ENCODE measurements around the gene CIAO3.
"Not testable (repeated sequence)": the region's sequence is repeated elsewhere in the genome, so short reads cannot be mapped to it uniquely, and the experiment has no call there.

The CIAO3 gene

DNA sequence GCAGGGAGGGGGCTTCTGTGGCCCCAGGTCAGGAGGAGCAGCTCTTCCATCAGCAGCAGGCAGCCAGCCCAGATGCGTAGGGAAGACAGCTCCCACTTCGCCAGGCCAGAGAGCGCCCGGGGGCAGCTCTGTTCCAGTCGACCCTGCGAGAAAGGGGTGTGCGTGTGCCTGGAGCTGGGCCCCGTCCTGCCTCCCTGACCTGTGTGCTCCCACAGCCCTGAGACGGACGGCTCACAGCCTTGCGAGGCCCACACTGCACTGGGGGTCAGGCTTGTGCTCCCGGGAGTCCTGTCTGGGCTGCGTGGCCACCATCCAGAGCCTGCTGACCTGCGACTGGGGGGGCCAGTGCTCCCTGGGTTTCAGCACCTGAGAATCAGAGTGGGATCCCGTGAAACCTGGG is 19.3 kb upstream of the CIAO3 start:
- no peak for DNase-seq (ENCODE audit: low read depth)

DNA sequence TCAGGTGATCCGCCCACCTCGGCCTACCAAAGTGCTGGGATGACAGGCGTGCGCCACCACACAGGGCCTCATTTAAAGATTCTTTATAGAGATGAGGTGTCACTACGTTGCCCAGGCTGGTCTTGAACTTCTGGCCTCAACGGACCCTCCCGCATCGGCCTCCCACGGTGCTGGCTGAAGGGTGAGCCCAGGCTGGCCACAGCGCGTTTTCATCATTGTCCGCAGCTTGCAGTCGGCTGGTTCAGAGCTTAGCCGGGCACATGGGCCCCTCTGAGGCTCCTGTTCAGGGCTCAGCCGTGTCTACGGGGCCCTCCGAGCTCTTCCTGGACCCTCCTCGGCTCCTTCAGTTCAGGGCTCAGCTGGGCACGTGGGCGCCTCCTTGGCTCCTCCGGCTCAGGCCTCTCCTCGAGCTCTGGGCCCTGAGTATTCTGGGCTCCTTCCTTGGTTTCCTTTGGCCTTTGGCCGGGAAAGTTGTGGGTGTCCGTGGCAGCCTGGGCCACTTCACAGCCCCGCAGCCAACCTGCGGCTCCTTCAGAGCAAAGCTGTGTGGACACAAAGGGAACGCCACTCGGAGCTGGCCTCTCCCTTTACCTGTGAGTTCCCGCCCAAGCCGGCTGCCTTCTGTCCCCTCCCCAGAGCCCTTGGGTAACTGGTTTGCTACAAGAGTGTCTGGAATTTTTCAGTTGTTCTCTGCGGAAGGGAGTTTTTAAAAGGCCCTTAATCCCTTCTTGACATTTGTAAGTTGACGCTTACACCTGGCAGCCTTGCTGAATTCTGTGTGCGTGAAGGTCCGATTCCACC is 18.5 kb upstream of the CIAO3 start:
- no peak for DNase-seq (ENCODE audit: low read depth)

DNA sequence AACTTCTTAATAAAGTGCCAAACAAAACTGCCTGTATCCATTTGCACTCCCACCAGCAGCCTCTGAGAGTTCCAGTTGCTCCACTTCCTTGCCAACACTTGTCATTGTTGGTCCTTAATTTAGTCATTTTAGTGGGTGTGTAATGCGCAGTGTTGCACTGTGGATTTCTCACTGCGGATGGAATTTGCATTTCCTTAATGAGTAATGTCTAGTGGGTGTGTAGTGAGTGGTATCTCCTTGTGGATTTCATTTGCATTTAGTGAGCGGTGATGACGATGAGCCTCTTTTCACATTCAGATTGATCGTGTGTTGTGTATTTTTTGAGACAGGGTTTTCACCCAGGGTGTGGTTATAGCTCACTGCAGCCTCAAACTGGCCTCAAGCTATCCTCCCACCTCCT is 15.6 kb upstream of the CIAO3 start:
- no peak for DNase-seq (ENCODE audit: low read depth)

DNA sequence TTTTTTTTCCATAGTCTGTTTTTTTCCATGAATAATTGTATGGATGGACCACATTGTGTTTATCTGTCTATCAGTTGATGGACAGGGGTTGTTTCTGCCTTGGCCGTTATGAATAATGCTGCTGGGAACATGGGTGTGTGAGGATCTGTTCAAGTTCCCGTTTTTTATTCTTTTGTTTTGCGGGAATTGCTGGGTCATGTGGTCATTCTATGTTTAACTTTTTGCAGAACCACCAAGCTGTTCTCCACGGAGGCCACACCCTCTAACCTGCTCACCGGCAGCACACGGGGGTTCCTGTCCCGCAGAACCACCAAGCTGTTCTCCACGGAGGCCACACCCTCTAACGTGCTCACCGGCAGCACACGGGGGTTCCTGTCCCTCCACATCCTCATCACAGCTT is 13.9 kb upstream of the CIAO3 start:
- DNase-seq (ENCODE audit: low read depth) = no peak

DNA sequence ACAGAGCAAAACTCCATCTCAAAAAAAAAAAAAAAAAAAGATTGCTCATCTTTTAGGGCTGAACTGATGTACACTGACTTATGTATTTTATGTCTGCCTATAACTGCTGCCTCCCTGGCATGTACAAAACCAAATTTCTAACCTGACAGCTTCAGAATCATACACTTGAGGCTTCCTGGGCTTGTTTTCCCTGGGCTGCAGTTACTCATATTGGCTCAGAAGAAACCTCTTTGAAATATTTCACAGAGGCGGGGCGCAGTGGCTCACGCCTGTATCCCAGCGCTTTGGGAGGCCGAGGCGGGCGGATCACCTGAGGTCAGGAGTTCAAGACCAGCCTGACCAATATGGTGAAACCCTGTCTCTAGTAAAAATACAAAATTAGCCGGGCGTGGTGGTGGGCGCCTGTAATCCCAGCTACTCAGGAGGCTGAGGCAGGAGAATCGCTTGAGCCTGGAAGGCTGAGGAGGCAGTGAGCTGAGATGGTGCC is 13.4 kb upstream of the CIAO3 start:
- DNase-seq (ENCODE audit: low read depth) = not testable (repeated sequence)

DNA sequence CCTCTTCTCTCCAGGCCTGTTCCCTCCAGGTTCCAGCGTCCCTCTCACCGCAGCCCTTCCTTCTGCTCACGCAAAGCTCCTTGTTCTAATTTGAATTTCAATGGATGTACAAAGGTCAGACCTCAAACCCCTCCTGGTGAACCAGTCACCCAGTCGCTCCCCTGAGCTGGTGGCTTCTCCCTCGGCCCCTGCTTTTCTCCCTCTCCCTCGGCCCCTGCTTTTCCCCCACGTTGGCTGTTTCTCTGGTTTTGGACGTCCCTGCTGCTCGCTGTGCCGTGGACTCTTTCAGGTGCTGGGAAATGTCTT is 11.2 kb upstream of the CIAO3 start:
- no peak for DNase-seq (ENCODE audit: low read depth)

DNA sequence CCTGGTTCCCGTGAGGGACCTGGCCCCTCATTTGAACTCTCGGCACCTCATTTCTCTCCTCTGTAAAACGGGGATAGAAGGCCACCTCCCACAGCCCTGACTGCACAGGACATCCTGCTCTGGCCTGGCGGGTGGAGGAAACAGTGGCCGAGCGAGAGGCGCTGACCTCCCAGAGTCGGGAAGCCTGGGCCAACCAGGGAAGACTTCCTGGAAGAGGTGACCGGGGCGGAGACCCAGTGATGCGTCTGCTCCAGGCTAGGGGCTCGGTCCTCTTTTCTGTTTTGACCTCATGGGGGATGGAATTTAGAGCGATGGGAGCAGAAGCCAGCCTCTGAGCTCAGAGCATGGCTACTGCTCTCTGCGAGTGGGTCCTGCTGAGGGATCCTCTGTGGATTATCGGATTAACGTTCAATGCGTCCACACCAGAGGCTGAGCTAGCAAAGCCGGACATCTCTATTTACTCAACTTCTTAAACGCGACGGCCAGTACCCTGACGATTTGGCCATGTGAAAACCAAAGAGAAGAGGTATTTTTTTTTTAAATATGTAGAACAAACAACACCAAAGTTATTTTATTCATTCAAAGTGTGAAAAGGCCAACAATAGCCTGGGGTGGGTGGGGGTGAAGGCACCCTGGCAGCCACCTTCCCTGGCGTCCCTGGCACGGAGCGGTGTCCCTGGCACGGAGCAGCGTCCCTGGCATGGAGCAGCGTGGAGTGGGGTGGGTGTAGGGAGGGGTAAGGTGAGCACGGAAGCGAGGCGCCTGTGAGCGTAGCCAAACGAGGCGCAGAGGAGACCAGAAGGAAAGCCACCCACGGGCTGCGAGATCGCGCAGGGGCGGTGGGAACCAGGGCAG is 10.6 kb upstream of the CIAO3 start:
- no peak for DNase-seq (ENCODE audit: low read depth)

DNA sequence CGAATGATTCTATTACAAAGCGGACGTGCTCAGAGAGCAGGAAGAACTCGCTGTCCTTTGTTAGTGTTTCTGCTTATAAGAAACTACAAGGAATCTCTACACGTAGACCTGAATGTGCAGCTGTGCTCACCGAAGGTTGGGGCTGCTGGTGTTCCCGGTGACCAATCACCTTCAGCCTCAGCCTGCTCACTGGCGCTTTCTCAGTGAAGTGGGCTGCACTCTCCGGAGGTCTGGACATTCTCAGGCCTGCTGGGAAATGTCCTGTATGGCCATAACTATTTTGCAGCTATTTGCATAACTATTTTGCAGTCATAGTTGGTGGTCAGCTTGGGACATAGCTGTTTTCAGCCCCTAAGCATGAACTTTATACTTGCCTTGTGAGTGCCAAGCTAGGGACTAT is 9.7 kb upstream of the CIAO3 start:
- DNase-seq (ENCODE audit: low read depth) = no peak

DNA sequence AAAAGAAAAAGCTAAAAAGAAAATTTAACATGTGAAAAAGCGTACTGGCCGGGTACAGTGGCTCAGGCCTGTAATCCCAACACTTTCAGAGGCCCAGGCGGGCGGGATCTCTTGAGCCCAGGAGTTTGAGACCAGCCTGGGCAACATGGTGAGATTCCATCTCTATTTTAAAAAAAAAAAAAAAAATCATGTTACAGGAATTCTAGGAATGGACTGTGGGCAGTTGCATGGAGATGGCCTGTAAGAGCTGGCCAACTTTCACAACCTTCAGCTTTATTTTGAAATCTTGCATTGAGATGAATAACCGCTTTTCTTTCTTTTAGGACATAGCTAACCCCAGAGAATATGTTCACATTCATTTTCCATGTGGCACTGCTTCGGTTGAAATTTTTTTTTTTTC is 8.2 kb upstream of the CIAO3 start:
- DNase-seq (ENCODE audit: low read depth) = no peak

DNA sequence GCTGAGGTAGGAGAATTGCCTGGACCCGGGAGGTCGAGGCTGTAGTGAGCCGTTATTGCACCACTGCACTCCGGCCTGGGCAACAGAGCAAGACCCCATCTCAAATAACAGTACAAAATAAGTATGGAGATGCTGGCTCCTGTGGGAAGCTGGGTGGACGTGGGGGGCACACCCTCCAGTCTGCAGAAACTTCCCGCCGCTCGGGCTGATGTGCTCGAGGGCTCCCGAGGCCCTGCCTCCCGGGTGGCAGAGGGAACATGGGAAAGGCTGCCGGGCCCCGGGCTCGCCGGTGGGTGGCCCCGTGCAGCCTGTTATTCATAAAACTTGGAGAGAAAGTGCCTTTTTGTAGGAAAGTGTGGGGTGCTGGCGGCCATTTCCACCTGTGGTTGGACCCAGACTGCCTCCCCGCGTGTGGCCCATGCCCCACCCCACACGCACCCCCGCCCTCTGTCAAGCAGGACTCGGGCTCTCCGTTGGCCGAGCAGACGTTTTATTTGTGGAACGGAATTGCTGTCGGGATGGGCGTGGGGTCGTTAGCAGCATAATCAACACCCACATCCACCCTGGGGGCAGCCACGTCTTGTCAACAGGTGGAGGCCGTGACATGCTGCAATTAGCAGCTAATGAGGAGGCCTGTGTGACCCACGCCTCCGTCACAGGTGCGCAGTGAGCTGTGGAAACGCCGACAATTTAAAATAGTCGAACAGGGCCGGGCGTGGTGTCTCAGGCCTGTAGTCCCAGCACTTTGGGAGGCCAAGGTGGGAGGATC is 7.4 kb upstream of the CIAO3 start:
- no peak for DNase-seq (ENCODE audit: low read depth)

DNA sequence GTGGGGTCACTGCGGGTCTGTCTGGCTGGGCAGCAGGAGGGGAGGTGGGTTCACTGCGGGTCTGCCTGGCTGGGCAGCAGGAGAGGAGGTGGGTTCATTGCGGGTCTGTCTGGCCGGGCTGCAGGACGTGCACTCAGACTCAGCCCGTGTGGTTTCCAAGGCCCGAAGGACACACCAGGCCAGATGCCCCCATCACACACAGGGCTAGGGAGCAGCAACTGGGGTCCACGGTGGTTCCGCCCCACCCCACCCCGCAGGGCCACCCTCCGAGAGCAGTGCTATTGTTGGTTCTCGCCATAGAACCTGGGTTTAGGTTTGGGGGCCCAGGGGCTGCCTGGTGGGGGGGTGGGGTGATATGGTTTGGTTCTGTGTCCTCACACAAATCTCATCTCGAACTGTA is 5.8 kb upstream of the CIAO3 start:
- DNase-seq (ENCODE audit: low read depth) = no peak

DNA sequence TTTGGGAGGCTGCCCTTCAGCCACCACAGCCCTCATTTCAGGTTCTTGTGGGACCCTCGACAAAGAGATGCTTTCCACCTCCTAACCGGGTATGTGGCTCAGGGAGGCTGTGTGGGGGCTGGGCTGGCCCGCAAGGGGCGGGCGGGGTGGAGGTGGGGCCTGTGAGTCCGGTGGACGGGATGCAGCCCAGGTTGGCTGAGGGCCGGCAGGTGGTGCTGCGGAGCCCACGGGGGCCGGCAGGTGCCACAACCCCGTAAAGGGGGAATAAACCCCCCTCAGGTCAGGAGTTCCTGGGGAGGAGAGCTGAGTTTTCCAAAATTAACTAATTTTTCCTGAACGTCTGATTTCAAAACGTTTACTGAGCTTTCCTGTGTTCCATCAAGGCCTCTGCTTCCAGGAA is 4.9 kb upstream of the CIAO3 start:
- no peak for DNase-seq (ENCODE audit: low read depth)

DNA sequence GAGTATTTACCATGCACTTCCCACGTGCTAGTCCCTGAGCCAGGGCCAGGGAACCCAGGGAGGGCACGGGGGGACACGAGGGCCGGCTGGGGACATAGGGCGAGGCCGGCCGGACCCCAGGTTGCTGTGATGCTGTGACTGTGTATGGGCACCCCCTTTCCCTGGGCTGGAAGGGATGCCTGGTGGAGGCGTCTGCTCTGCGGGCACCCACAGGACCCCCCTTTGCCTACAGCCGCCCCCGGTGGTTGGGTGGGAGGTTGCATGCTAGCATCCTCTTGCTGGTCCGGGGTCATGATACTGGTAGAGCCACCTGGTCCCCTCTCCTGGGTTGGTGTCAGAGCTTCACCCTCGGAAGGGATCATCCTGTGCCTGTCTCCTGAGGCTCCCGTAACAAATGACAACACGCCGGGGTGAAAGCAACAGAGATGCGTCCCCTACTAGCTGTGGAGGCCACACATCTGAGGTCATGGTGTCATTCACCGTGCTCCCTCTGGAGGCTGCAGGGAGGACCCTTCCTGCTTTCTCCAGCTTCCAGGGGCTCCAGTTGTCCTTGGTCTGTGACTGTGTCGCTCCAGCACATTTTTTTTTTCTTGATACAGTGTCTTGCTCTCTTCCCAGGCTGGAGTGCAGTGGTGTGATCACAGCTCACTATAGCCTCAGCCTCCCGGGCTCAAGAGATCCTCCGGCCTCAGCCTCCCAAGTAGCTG is 3.1 kb upstream of the CIAO3 start:
- DNase-seq (ENCODE audit: low read depth) = no peak

DNA sequence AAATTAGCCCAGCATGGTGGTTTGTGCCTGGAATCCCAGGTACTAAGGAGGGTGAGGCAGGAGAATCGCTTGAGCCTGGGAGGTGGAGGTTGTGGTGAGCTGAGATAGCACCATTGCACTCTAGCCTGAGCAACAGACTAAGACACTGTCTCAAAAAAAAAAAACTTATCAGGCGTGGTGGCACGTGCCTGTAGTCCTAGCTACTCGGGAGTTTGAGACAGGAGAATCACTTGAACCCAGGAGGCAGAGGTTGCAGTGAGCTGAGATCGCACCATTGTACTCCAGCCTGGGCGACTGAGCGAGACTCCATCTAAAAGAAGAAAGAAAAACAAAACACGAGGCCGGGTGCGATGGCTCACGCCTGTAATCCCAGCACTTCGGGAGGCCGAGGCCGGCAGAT is 2.1 kb upstream of the CIAO3 start:
- DNase-seq (ENCODE audit: low read depth) = not testable (repeated sequence)

DNA sequence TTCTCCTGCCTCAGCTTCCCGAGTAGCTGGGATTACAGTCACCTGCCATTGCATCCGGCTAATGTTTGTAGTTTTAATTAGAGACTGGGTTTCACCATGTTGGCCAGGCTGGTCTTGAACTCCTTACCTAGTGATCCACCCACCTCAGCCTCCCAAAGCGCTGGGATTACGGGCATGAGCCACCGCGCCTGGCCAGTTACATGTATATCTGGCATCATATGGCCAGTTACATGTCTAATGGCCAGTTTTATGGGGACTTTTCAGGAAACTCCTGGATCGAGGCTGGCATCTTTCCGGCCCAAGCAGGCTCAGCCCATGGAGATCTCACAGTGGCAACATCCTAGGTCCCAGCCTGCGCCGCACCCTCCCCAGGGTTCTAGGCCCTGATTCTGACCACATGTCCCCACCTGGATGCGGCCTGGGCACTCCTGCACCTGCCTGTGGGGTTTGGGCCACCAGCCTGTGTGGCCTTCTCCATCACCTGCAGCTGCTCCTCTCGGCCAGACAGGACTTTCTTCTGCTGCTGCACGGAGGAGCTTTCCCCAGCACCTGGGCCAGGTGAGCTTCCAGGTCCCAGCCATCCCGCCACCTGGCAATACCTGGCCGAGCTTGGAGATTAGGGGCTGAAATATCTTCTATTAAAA is 1.3 kb upstream of the CIAO3 start:
- DNase-seq (ENCODE audit: low read depth) = no peak

DNA sequence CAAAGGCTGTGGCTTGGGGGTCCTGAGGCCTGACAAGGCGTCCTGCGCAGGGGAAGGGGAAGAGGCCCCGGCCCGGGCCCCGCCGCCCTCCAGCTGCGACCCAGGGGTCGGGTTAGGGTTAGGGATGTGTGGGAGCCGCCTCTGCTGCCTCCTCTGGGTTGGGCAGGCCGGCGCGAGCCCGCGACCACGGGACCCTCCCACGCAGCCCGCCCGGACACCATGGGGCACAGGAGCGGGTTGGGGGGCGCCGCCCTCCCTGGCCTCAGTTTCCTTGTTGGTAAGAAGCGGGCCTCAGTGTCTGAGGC is 386 bp downstream of the CIAO3 start:
- no peak for DNase-seq (ENCODE audit: low read depth)

DNA sequence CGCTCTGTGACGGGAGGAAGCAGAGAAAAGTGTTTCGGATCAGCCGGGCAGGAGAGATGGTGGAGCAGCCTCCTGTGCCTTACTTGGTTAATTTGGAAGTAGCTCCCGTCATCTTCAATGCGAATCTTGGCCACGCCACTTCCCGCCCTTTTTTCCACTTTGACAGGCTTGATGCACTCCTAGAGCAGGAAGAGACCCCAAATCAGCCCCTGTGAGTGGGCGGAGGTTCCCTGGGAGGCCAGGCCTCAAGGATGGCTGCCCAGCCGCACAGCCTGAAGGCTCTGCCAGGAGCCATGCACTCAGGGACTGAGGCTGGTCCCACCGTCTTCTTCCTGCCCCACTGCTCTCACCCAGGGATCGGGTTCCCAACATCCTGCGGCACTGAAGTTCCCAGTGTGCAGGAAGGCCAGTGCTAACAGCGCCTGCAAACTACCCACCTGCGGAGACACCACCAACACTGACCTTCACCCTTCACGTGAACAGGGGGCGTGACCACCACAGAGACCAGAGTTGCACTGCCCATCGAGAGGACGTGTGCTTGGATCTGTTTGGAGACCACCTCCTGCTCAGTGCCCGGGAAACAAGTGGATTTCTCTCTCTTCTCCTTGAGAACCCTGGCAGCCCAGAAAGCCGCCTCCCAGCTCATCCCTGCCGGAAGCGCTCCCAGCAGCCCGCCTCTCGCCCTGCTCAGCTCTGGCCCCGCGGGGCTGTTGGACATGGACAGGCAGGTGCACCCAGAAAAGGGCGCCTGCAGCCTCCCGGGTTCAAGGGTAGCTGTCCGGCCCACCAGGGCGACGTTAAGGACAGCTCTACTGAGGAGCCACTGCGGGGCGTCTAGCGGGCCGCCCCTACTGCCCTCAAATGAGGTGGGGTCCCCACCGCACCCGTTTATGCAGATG is 988 bp downstream of the CIAO3 start:
- no peak for DNase-seq (ENCODE audit: low read depth)

DNA sequence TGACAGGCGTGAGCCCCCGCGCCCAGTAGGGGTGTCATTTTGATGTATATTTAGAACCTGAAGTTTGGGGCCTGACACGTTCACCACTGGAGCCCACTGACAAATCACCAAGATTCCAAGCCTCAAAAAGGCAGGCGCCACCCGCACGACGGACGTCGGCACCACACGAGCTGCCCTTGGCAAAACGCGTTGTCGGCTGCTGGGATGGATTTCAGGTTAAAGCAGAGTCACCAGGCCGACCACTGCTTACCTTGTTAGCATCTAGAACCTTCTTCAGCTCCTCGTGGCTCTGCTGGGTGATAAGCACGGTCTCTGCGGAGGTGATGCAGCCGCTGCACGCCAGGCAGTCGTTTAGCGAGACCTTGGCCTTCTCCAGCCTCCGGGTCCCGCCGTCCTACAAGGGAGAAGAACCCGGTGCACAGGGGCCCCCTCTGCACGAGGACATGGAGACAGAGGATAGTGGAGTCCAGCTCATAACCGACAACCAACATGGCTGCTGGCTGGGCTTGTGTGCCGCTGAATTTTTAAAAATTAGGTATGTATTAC is 3.8 kb downstream of the CIAO3 start:
- no peak for DNase-seq (ENCODE audit: low read depth)

DNA sequence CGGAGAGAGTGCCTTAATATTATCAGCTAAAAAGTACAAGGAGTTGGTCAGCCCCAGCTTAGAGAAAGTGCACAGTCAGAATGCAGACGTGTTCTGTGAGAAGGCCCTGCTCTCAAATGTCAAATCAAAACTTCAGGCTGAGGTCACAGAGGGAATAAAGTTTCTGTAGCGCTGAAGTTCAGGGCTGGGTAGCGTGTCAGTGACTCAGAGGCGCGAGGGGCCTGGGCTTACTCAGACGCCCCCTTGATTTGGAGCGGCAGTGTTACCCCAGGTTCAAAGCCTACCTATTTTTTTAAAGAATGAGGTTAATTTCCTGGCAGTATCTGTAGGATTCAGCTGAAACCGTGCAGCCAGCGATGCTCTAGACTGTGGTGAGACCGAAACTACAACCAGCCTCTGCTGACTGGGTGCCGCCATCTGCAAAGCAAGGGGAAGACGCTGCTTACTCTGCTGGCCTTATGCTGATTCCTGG is 4.8 kb downstream of the CIAO3 start:
- DNase-seq (ENCODE audit: low read depth) = no peak

Data from HS-27A (cell line).